Bronchial epithelial cell (primary cell): Measurements from ENCODE around the gene TCP11X2. TPM values are rescaled to one million over a fixed set of nuclear protein-coding genes. Genes with fewer than 3 reads are reported as not detected.
"Not testable (repeated sequence)": the region's sequence is repeated elsewhere in the genome, so short reads cannot be mapped to it uniquely, and the experiment has no call there.

Experiments
- DNase-seq: peaks from one replicate; pipeline ENCODE4 v3.0.0-alpha.2; 2010; ENCODE audit warnings: low read depth
- FAIRE-seq: peaks from 2 replicates; lab custom pipeline; 2011; peaks lifted over from hg19 to GRCh38; lab: Jason Lieb, UNC
- H3K27me3 ChIP-seq: 2 replicates; pipeline ENCODE4 v1.5.1; 2011; ENCODE audit warnings: low read length; ENCODE audit not compliant: control insufficient read depth, insufficient read depth
- H3K36me3 ChIP-seq: 2 replicates; pipeline ENCODE4 v1.5.1; 2011; ENCODE audit warnings: low read length; ENCODE audit not compliant: control insufficient read depth, insufficient read depth
- H3K4me3 ChIP-seq: 2 replicates; pipeline ENCODE4 v1.5.1; 2011; ENCODE audit warnings: mild to moderate bottlenecking, low read depth, low read length, control low read depth
- total RNA-seq: library from RNA; depleted of rRNA; stranded (reverse); fragments of >200 nt; gene quantifications from 2 replicates; pipeline ENCODE4 v1.2.1, GENCODE V29; 2014
- TF ChIP-seq, protein P1 (sequence below): IDR thresholded peaks from 2 replicates; pipeline ENCODE4 v1.5.1; 2011; ENCODE audit warnings: mild to moderate bottlenecking, moderate library complexity, low read length, control low read depth, inconsistent platforms; ENCODE audit not compliant: insufficient read depth, severe bottlenecking

Gene TCP11X2
- total RNA-seq, result not detected in 2 replicates

DNA sequence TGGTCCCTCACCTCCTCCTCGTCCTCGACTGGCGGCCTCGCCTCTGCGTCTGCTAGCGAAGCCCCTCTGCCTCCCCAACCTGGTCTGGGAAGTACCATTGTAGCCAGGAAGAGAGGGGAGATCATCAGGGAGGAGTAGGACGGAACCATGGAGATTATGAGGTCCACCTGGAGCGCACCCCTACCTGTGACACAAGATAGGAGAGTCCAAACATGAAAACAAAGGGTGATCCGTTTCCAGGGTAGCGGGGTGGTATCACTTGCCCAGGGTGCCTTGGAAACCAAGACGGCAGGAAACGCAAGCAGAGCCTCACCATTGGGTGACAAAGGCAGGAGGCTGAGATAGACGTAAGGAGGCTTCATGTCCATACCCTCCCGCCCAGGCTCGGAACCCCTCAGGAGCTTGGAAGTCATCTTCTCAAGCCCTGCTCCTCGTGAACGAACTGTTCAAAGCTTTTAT, at the start of gene TCP11X2:
TCP11X2 (minus strand) TSS at position 51 of the 459 bp plus-strand sequence.
- FAIRE-seq, result peak; percentile 98
- not testable (repeated sequence) for H3K36me3 ChIP-seq, DNase-seq, H3K27me3 ChIP-seq, H3K4me3 ChIP-seq

DNA sequence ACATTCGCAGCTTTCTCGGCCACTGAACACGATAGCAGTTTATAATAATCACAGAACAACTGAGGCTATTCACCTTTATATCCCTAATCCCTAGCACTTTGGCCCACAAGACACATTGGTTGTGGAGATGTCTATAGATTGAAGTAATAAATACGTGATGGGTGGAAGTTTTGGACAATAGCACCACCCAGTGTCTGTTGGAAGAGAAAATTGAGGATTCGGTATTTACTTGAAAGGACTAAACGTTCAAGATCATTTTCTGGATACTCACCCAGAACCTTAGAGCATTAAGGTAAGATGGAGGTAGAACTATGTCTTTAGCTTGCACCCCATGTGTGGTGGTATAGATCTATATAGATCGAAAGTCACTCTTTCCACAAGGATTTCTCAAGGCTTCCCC, 45.7 kb upstream of the TCP11X2 start:
- FAIRE-seq (no peak), DNase-seq (peak; percentile 13)
- H3K4me3 ChIP-seq, result no peak overlapping the region
- no peaks in the 10 kb centered on the region for H3K27me3 ChIP-seq
- no peaks in the 10 kb centered on the region for H3K36me3 ChIP-seq
- TF ChIP-seq, protein P1, sequence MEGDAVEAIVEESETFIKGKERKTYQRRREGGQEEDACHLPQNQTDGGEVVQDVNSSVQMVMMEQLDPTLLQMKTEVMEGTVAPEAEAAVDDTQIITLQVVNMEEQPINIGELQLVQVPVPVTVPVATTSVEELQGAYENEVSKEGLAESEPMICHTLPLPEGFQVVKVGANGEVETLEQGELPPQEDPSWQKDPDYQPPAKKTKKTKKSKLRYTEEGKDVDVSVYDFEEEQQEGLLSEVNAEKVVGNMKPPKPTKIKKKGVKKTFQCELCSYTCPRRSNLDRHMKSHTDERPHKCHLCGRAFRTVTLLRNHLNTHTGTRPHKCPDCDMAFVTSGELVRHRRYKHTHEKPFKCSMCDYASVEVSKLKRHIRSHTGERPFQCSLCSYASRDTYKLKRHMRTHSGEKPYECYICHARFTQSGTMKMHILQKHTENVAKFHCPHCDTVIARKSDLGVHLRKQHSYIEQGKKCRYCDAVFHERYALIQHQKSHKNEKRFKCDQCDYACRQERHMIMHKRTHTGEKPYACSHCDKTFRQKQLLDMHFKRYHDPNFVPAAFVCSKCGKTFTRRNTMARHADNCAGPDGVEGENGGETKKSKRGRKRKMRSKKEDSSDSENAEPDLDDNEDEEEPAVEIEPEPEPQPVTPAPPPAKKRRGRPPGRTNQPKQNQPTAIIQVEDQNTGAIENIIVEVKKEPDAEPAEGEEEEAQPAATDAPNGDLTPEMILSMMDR, result no peak

- peak; percentile 9 for DNase-seq
- H3K4me3 ChIP-seq, result peak within 1 kb of the TSS; percentile 20
- TF ChIP-seq, protein P1, result no peak
- H3K36me3 ChIP-seq, result no peaks in the 10 kb centered on the region
- FAIRE-seq, result no peak
- no peaks in the 10 kb centered on the region for H3K27me3 ChIP-seq
These were observed 44.6 kb upstream of the TCP11X2 start, which contains the start of gene TMSB15A for GRCh38 chrX:102515975-102516941. Gene TMSB15A, minus strand, starts transcription at chrX:102516739.

DNA sequence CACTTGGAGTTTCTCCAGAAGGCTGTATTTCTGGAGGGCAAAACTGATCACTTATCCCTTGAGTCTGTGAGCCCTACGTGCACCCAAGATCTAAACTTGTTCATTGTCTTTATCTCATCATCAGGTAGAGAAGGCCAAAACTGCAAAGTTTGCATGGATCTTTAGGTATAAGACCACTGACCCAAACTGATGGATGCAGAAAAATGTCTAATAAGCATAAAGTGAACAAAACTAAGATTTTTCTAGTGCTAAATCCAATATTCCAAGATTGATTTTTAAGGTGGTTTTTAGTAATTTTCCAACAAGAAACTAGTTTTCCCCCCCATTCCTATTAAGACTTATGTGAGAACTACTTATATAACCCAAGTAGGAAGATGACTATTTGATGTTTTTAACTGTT, 42.9 kb upstream of the TCP11X2 start:
- DNase-seq (no peak), FAIRE-seq (no peak)
- H3K4me3 ChIP-seq, result no peak overlapping the region
- TF ChIP-seq, protein P1, result no peak
- no peaks in the 10 kb centered on the region for H3K27me3 ChIP-seq
- H3K36me3 ChIP-seq, result no peaks in the 10 kb centered on the region

GRCh38 chrX:102498732-102499131, 27.1 kb upstream of the TCP11X2 start:
- Histone ChIP-seq H3K36me3 (no peaks in the 10 kb centered on the region), H3K4me3 (no peak overlapping the region), H3K27me3 (no peaks in the 10 kb centered on the region)
- FAIRE-seq (no peak), DNase-seq (no peak)
- TF ChIP-seq, protein P1, result no peak

- TF ChIP-seq, protein P1, result no peak
- no peak for DNase-seq
- Histone ChIP-seq H3K36me3 (no peaks in the 10 kb centered on the region), H3K4me3 (no peak overlapping the region), H3K27me3 (no peaks in the 10 kb centered on the region)
- no peak for FAIRE-seq
These were observed 20.2 kb upstream of the TCP11X2 start for GRCh38 chrX:102491766-102492165.

DNA sequence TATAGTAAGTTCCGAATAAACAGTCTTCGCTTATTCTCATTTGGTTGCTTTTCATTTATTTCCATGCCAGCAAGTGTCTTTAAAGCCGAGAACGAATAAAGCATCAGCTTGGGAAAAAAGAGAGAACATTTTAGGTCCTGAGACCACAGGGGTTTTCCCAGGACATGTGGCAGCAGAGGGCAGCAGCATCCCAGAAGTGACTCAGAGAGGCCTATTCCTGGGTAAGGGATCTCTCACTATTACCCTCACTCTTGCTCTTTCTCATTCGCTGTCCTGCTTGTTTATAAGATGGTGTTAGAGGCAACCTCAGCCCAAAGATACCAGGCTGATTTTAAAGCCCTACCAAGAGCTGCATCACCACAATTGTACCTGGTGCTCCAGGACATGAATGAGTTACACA, 7.2 kb upstream of the TCP11X2 start:
- not testable (repeated sequence) for H3K36me3 ChIP-seq, H3K27me3 ChIP-seq, DNase-seq, H3K4me3 ChIP-seq
- FAIRE-seq, result peak; percentile 95

GRCh38 chrX:102470215-102470614, 1.4 kb downstream of the TCP11X2 start:
- peak; percentile 72 for FAIRE-seq
- not testable (repeated sequence) for H3K4me3 ChIP-seq, H3K36me3 ChIP-seq, DNase-seq, H3K27me3 ChIP-seq

DNA sequence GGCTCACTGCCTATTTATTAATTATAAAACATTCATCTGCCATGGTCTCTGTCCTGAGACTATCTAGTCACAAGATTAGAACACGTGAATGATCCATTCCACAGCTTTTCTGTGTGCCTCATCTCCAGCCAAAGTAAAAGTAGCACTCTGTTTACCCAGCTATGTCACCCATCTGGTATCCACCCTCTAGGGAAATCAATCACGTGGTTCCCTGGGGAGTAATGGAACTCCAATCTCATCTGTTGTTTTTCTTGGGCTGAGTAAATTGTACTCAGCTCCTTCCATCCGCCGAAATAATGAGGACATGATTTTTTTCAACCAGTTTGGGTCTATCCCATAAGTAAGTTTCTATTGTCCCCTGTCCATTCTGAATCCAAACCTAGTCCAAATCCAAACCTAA, 13.0 kb downstream of the TCP11X2 start:
- FAIRE-seq, H3K4me3 ChIP-seq, H3K27me3 ChIP-seq, DNase-seq, H3K36me3 ChIP-seq: not testable (repeated sequence)
